ENCODE measurements around the gene SNAI3. TPM values are rescaled to one million over a fixed set of nuclear protein-coding genes. Genes with fewer than 3 reads are reported as not detected.

Gene SNAI3
- total RNA-seq, 6 experiments from 2014 or later = not detected

GRCh38 chr16:88686062-88686438 is 257 bp downstream of the SNAI3 start:
- no peak for DNase-seq
- Mint-ChIP-seq H3K36me3 (ENCODE audit: low read depth) (no peaks in the 10 kb centered on the region), H3K27me3 (ENCODE audit: insufficient read depth) (peaks cover 36% of the 10 kb centered on the region), H3K9me3 (no peaks in the 10 kb centered on the region), H3K4me1 (ENCODE audit: low read depth) (0 out of 2 replicates have a peak, but pooled peaks cover 16% of the 10 kb centered on the region), H3K27ac (no peak overlapping the region), H3K4me3 (peak overlapping the region; percentile 28; the same call in 1 of the 2 replicates)
- TF ChIP-seq, protein P1, sequence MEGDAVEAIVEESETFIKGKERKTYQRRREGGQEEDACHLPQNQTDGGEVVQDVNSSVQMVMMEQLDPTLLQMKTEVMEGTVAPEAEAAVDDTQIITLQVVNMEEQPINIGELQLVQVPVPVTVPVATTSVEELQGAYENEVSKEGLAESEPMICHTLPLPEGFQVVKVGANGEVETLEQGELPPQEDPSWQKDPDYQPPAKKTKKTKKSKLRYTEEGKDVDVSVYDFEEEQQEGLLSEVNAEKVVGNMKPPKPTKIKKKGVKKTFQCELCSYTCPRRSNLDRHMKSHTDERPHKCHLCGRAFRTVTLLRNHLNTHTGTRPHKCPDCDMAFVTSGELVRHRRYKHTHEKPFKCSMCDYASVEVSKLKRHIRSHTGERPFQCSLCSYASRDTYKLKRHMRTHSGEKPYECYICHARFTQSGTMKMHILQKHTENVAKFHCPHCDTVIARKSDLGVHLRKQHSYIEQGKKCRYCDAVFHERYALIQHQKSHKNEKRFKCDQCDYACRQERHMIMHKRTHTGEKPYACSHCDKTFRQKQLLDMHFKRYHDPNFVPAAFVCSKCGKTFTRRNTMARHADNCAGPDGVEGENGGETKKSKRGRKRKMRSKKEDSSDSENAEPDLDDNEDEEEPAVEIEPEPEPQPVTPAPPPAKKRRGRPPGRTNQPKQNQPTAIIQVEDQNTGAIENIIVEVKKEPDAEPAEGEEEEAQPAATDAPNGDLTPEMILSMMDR (IDR thresholded peaks at IDR 0.05) = no peak

- Mint-ChIP-seq H3K27me3 (ENCODE audit: insufficient read depth) (peaks cover 31% of the 10 kb centered on the region), H3K4me1 (ENCODE audit: low read depth) (0 out of 2 replicates have a peak, but pooled peaks cover 16% of the 10 kb centered on the region), H3K4me3 (peak overlapping the region; percentile 28; the same call in 1 of the 2 replicates), H3K9me3 (no peaks in the 10 kb centered on the region), H3K36me3 (ENCODE audit: low read depth) (no peaks in the 10 kb centered on the region), H3K27ac (no peak overlapping the region)
- TF ChIP-seq, protein P1 (IDR thresholded peaks at IDR 0.05) = peak; percentile 93
- DNase-seq = peak; percentile 71
Observed at GRCh38 chr16:88685156-88686061, 898 bp downstream of the SNAI3 start.

DNA sequence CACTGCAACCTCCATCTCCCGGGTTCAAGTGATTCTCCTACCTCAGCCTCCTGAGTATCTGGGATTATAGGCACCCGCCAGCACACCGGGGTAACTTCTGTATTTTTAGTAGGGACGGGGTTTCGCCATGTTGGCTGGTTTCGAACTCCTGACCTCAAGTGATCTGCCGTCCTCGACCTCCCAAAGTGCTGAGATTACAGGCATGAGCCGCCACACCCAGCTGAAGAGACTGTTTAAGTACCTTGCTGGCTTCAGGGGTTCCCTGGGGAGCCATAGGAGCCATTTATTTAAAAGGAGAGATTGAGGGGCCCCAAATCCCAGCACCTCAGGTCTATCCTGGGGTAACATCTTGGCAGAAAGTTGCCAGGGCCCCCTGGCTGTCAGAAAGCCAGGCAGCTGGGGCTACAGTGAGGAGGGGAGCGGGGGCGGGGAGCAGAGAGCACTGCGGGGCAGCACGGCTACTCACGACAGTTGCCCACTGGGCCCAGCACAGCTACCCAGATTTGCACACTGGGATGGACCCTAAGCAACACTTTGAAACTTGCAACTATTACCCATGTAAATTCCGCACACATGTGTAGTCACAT is 1.6 kb downstream of the SNAI3 start:
- no peaks in the 10 kb centered on the region for H3K36me3 Mint-ChIP-seq (ENCODE audit: low read depth)
- H3K27me3 Mint-ChIP-seq (ENCODE audit: insufficient read depth) = peaks cover 23% of the 10 kb centered on the region
- DNase-seq = no peak
- TF ChIP-seq, protein P1 (IDR thresholded peaks at IDR 0.05) = no peak
- H3K4me3 Mint-ChIP-seq = no peak overlapping the region
- H3K27ac Mint-ChIP-seq = no peak overlapping the region
- 0 out of 2 replicates have a peak, but pooled peaks cover 16% of the 10 kb centered on the region for H3K4me1 Mint-ChIP-seq (ENCODE audit: low read depth)
- no peaks in the 10 kb centered on the region for H3K9me3 Mint-ChIP-seq

GRCh38 chr16:88681709-88682451 is 4.4 kb downstream of the SNAI3 start:
- DNase-seq = no peak
- Mint-ChIP-seq H3K27me3 (ENCODE audit: insufficient read depth) (peaks cover 19% of the 10 kb centered on the region), H3K27ac (no peak overlapping the region), H3K4me1 (ENCODE audit: low read depth) (0 out of 2 replicates have a peak, but pooled peaks cover 16% of the 10 kb centered on the region), H3K36me3 (ENCODE audit: low read depth) (no peaks in the 10 kb centered on the region), H3K9me3 (no peaks in the 10 kb centered on the region), H3K4me3 (no peak overlapping the region)
- TF ChIP-seq, protein P1 (IDR thresholded peaks at IDR 0.05) = no peak

DNA sequence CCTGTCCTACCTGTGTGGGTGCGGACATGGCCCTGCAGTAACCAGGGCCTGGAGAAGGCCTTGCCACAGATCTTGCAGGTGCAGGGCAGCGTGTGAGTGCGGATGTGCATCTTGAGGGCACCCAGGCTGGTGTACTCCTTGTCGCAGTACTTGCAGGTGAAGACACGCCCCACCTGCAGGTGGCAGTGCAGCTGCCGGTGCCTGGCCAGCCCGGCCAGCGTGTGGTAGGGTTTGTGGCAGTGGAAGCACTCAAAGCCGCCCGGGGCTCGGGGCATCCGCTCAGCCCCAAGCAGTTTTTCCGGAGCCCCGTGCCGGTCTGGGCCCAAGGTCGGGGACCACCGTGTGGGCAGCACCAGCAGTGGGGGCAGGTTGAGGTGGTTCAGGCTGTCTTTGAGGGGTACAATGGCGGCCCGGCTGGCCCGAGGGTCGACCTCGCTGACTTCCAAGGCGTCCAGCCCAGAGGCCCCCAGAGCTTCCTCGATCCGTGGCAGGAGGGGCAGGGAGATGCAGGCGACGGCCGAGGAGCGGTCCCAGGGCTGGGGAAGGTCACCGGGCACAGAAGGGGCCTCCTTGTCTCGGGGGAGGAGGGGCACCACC is 5.1 kb downstream of the SNAI3 start:
- peaks cover 20% of the 10 kb centered on the region for H3K27me3 Mint-ChIP-seq (ENCODE audit: insufficient read depth)
- TF ChIP-seq, protein P1 (IDR thresholded peaks at IDR 0.05) = peak; percentile 62
- H3K9me3 Mint-ChIP-seq = no peaks in the 10 kb centered on the region

More for the DNA sequence above, 5.1 kb downstream of the SNAI3 start:
- H3K4me3 Mint-ChIP-seq = no peak overlapping the region
- H3K4me1 Mint-ChIP-seq (ENCODE audit: low read depth) = 0 out of 2 replicates have a peak, but pooled peaks cover 16% of the 10 kb centered on the region
- H3K27ac Mint-ChIP-seq = no peak overlapping the region
- no peak for DNase-seq
- H3K36me3 Mint-ChIP-seq (ENCODE audit: low read depth) = no peaks in the 10 kb centered on the region
